ENCODE measurements around the gene TSTD1.

DNA sequence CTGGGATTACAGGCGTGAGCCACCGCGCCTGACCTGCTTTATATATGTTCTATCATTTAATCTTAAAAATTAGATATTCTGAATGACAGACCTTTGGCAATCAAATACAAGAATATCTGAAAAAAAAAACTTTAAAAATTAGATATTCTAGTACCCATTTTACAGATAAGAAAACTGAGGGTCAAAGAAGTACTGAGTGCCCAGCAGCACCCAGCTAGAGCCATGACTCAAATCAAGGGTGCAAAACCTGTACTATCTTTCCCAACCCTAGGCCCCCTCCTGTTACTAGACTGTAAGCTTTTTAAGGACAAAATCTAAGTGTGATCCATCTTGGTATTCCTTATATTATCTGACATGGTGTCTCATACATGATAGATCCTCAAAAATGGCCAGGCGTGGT, 22.7 kb upstream of the TSTD1 start:
- TF ChIP-seq EP300 (IDR thresholded peaks at IDR 0.05) (no peak), POLR2A (IDR thresholded peaks at IDR 0.05) (no peak)
- TF ChIP-seq, protein P1, sequence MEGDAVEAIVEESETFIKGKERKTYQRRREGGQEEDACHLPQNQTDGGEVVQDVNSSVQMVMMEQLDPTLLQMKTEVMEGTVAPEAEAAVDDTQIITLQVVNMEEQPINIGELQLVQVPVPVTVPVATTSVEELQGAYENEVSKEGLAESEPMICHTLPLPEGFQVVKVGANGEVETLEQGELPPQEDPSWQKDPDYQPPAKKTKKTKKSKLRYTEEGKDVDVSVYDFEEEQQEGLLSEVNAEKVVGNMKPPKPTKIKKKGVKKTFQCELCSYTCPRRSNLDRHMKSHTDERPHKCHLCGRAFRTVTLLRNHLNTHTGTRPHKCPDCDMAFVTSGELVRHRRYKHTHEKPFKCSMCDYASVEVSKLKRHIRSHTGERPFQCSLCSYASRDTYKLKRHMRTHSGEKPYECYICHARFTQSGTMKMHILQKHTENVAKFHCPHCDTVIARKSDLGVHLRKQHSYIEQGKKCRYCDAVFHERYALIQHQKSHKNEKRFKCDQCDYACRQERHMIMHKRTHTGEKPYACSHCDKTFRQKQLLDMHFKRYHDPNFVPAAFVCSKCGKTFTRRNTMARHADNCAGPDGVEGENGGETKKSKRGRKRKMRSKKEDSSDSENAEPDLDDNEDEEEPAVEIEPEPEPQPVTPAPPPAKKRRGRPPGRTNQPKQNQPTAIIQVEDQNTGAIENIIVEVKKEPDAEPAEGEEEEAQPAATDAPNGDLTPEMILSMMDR (IDR thresholded peaks at IDR 0.05): no peak

Measured in ovary (tissue), 3 donors.